ENCODE data around the gene RPL36AL. TPM values are rescaled to one million over a fixed set of nuclear protein-coding genes. Genes with fewer than 3 reads are reported as not detected.
"Not testable (repeated sequence)": the region's sequence is repeated elsewhere in the genome, so short reads cannot be mapped to it uniquely, and the experiment has no call there.

Gene RPL36AL
- total RNA-seq, result 100 to 1,000 TPM; 195 to 213 TPM
- long read RNA-seq, transcript RPL36AL-201 (2 exons, 746 nt), result major isoform, 146 of 162 reads
- long read RNA-seq, partial matches to known transcripts, result 14 of 162 reads
- long read RNA-seq, other reads (novel, unspliced or antisense), result 2 of 162 reads

DNA sequence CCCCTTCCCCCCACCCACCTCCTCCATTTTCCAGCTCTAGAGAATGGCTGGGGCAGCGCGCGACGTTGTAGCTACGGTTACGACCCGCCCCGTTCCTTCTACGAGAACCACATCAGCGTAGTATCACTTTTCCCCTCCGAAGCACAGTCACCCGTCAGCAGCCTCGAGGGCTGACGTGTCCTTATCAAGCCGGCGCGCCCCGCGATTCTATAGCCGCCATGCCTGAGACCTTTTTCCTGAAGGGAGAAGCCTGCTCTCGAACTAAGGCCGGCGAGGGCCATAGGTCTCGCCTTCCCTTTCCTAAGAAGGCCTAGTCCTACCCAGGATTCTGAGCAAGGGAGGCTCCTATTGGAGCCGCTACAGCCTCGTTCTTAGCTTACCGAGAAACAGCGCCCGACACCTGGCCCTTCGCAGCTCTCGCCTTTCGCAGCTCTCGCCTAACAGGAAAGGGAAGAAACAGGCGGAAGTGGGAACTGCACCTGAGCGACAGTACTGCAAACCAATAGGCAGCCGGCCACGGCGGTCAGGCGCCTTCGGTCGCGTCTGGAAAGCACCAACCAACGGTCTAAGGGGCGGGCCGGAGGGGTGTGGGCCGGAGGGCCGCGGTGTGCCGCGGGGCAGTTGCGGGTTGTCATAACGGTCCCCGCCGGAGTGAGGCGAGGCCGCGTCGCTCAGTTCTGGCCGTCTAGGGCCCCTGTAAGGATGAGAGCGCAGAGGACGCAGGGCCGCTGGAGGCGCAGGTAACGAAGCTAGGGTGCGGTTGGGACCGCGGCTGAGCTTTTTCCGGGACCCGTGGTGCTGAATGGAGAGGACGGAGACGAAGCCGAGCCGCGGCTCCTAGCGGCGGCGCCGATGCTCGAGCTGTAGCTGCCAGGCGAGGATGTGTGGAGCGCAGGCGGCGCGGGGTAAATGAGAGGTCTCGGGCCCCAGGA is at the start of gene RPL36AL, which contains the start of gene MGAT2:
Gene RPL36AL, minus strand, starts transcription at position 445 of the 932 bp plus-strand sequence. CDS start 1,522 bp downstream, outside the sequence.
Gene MGAT2, plus strand, starts transcription at position 618 of the 932 bp plus-strand sequence. CDS start 470 bp downstream, outside the sequence.
- peak; percentile 97 to 99 for DNase-seq
- peak; percentile 91 for ATAC-seq
- intact Hi-C loops (cut with DNase I, micrococcal nuclease), result no loop called here

DNA sequence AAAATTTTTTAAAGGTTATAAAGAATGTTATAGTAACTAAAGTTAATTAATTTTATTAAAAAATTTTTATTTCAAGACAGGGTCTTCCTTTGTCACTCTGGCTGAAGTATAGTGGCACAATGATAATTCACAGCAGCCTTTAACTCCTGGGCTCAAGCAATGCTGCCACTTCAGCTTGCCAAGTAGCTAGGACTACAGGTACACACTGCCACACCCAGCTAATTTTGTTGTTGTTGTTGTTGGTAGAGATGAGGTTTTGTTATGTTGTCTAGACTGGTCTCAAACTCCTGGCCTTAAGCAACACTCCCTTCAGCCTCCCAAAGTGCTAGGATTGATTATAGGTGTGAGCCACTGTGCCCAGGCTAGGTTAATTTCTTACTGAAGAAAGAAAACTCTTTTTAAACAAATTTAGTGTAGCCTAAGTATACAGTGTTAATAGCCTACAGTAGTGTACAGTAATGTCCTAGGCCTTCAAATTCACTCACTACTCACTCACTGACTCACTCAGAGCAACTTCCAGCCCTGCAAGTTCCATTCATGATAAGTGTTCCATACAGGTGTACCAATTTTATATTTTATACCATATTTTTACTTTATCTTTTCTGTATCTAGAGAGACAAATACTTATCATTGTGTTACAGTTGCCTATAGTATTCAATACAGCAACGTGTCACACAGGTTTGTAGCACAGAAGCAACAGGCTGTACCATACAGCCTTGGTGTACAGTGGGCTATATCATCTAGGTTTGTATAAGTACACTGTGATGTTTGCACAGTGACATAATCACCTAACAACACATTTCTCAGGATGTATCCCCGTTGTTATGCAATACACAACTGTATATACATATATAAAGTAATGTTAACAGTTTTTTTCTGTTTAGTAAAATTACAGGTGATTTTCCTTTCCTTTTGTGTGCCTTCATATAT is 39.4 kb upstream of the RPL36AL start:
- intact Hi-C loops (cut with DNase I, micrococcal nuclease), result no loop called here
- no peak for DNase-seq
- peak; percentile 96 for ATAC-seq

DNA sequence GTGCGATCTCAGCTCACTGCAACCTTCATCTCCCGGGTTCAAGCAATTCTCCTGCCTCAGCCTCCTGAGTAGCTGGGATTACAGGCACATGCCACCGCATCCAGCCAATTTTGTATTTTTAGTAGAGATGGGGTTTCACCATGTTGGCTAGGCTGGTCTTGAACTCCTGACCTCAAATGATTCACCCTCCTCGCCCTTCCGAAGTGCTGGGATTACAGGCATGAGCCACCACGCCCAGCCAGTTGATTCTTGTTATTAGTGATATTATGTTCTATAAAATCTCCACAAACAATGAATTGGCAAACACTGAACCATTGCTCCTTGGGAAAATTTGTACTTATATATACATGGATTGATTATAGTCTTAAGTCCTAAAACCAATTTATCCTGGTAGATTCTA is 37.1 kb upstream of the RPL36AL start:
- DNase-seq; ATAC-seq; intact Hi-C loops (cut with DNase I, micrococcal nuclease): not testable (repeated sequence)

DNA sequence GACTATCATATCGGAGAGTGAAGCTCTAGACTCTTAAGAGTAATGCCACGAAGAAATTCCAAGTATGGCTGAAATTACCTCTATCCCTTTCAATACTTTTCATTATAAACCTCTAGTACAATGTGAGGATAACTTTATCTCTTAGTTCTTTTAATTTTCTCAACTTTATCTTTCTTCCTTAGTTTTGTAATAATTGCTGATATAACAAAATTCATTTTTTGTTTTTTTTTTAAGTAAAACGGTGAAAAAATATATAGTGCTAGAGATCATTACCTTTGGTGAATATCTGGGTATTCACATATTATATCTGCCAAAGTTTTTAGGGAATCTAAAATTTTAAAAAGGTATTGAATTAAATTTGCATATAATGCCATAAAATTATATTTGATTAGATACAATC is 34.1 kb upstream of the RPL36AL start:
- intact Hi-C loops (cut with DNase I, micrococcal nuclease), result no loop called here
- ATAC-seq (no peak), DNase-seq (no peak)

DNA sequence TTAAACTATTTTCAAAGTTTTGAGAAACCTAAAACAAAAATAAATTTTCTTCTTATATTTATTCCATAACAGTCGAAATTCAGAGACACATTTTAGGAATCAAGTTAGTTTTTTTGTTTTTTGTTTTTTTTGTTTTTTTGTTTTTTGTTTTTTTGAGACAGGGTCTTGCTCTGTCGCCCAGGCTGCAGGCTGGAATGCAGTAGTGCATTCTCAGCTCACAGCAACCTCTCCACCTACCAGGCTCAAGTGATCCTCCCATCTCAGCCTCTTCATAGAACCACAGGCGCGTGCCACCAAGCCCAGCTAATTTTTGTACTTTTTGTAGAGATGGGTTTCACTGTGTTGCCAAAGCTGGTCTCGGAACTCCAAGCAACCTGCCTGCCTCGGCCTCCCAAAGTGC is 33.1 kb upstream of the RPL36AL start:
- ATAC-seq (no peak), DNase-seq (no peak)
- intact Hi-C loops (cut with DNase I, micrococcal nuclease), result no loop called here

DNA sequence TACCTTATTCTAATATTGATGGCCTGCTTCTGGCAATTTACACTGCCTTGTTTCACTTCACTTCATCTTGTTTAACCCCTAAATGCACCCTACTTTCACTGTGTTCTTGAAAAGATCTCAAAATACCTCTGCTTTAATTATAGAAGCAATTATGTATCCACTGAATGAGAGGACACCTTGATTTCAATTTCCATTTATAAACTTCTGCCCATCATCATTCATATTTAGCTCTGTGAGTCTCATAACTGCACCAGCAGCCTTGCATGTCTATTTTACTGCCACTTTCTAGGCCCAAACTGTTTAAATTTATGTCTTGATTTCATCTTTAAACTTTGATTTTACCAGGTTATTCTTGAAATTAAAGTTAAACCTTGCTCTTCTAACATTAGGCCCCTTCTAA is 21.7 kb upstream of the RPL36AL start:
- DNase-seq (no peak), ATAC-seq (no peak)
- intact Hi-C loops (cut with DNase I, micrococcal nuclease), result no loop called here

DNA sequence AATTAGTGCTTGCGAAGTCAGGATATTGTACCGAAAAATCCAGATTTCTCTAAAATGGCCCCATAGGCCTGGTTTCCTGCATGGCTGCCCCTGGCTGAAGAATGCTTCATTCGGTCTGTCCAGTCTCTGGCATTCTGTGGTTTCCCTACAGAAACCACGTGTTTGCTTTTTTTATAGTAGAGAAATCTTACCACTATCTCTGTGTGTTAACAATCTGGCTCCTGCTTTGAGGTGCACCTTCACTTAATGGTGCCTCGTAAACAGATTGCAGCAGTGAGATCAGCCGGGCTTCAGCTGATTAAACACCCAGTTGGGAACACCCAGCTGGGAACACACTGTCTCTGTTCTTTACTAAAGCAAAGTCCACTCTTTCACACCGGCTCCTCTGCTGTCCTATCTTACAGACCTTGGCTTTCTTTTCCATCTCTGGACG is 21.3 kb upstream of the RPL36AL start:
- intact Hi-C loops (cut with DNase I, micrococcal nuclease), result no loop called here
- ATAC-seq (peak; percentile 98), DNase-seq (peak; percentile 61 to 88)

DNA sequence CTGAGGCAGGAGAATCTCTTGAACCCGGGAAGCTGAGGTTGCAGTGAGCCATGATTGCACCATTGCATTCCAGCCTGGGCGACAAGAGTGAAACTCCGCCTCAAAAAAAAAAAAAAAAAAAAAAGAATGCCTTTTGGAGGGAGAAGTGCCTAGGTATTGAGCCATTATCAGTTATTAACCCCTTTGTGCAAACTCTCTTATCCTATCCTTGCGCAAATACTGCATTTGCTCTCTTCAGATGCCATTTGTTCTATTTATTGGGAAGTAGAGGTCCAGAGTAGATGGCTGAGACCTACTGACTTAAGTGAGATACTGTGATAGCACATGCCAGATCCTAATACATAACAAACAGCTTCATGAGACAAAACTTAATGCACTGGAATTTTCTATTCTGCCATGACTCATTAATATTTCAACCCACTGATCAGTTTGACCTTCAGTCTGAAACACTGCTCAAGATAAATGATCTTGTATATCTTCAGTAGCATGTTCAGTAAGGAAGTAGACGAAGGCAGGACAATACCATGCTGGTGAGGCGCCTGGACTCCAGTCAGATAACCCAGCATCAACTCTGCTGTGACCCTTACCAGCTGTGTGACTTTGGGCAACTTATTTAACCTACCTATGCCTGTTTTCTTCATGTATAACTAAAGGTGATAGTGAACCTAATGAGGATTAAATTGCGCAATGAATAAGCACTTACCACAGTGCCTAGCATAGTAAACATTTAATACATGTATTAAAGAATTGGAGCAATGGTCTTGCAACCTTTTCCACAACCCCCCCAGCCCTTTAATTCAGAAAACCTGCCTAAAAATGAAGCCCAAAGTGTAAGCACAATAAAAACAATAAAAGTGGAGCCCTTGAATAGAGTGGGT is 20.4 kb upstream of the RPL36AL start:
- no peak for ATAC-seq
- DNase-seq, result no peak
- intact Hi-C loops (cut with DNase I, micrococcal nuclease), result no loop called here

DNA sequence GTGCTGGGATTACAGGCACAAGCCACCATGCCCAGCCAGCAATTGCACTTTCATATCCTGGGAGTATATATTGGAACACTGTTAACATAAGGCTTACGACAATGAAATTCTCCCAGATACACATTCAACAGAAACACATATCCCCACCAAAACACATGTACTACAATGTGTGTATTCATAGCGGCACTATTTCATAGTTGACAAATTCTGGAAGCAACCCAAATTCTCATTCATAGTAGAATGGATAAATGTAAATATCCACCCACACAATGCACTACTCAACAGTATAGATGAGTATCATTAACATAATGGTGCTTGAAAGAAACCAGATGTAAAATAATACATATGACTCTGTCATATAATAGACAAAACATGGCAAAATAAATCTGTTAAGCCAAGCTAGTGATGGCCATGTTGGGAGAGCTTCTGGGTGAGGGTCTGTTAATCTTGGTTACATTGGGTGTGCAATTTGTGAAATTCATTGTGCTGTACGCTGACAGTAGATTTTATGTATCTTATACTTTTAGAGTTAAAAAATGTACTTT is 17.2 kb upstream of the RPL36AL start:
- intact Hi-C loops (cut with DNase I, micrococcal nuclease), result loop anchor here (10.0 kb wide), 1 partner anchor 57 kb away; the partner anchor contains the start of gene KLHDC1 (in 2 of the 2)

DNA sequence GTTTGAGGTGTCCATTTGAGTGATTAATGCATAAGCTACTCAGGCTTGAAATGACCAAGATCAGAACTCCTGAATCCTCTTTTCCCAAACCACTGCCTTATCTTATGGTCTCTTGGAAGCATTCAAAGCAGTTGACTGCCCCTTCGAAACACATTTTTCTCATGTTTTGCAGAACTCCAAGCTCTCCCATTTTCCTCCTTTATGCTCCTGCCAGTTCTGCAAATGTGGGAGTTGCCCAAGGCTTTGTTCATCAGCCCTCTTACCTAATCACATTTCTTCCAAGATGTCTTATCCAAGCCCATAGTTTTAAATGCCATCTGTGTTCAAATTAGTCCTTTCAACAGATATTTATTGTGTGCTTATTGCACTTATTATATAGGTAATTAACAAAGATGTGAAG is 16.4 kb upstream of the RPL36AL start:
- ATAC-seq (no peak), DNase-seq (no peak)
- intact Hi-C loops (cut with DNase I, micrococcal nuclease), result loop anchor here (10.0 kb wide), 1 partner anchor 58 kb away; the partner anchor contains the start of gene KLHDC1 (in 2 of the 2)

More for the DNA sequence above, 17.2 kb upstream of the RPL36AL start:
- ATAC-seq, result no peak
- DNase-seq, result no peak

DNA sequence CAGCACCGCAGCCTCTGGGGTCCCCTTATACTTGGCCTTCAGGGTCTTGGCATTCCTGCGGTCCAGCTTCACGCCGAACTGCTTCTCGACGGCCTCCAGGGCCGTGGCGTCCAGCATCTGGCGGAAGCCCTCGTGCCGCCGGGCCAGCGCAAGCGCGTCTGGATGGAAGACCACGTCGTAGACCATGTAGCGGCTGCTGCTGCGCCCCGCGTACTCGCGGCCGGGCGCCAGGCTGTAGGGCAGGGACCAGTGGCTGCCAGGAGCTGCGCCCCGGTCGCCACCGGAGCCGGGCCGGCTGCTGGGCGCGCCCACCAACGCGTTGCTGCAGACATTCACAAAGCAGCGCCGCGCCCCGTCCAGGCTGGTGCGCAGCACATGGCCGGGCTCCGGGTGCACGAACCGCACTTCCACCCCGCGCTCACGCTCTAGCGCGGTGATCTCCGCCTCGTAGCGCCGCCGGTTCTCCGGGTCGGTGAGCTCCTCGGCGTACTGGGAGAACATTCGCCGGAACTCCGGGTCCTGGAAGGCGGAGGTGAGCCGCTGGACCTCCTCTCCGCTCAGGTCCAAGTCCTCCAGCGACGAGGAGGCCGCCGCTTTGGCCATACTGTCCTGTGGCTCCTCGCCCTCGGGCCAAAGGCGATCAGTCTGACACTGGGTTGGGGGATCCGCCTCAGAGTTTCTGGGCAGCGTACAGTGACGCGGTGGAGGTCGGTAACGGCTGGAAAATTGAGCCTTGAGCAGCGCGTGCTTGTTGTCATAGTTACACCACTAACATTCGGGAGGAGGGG is 14.3 kb upstream of the RPL36AL start, which contains the start of gene DNAAF2:
Gene DNAAF2, minus strand, starts transcription at position 698 of the 788 bp plus-strand sequence. Its CDS starts 95 bp downstream, at position 603.
- peak; percentile 64 for ATAC-seq
- intact Hi-C loops (cut with DNase I, micrococcal nuclease), result loop anchor here (10.0 kb wide), 1 partner anchor 60 kb away; the partner anchor contains the start of gene KLHDC1 (in 2 of the 2)
- DNase-seq, result peak; percentile 72 to 81

DNA sequence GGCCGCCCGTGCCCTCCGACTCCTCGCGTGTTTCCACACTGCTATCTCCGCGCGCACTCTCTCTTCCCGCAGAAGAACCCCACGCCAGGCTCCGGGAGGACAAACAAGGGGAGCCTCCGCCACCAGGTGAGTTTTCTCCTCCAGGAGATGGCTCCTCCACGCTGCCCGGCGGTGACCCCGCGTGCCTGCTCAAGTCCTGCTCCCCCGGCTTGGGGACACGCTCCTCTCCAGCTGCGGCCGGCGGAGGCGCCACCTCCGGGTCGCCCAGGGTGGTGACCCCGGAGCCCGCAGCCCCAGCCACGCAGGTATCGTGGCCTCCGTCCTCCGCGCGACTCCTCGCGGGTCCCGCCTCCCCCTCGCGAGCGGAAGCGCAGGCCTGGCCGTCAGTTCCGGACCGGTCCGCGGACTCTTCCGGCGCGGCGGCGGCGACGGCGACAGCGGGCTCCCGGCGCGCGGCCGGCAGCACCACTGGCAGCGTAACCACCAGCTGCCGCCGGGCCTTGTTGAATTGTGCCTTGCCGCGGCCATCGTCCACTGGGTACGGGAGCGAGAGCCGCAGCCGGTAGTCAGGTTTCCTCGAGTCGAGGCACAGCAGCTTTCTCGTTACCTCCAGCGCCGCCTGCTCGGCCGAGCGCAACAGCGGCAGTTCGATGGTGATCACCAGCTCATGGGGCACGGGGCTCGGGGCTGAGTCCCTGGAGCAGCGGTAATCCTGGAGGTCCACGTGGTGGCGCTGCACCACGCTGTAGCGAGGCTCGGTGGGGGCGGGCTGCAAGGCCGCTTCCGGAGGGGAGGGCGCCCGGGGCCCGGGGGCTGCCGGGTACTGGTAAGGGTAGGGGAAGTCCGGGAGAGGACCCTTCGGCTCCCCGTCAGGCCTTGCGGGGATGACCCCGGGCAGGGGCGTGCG is 13.5 kb upstream of the RPL36AL start:
- intact Hi-C loops (cut with DNase I, micrococcal nuclease), result loop anchor here (10.0 kb wide), 1 partner anchor 61 kb away; the partner anchor contains the start of gene KLHDC1 (in 2 of the 2)
- peak; percentile 93 to 94 for DNase-seq
- peak; percentile 85 for ATAC-seq

DNA sequence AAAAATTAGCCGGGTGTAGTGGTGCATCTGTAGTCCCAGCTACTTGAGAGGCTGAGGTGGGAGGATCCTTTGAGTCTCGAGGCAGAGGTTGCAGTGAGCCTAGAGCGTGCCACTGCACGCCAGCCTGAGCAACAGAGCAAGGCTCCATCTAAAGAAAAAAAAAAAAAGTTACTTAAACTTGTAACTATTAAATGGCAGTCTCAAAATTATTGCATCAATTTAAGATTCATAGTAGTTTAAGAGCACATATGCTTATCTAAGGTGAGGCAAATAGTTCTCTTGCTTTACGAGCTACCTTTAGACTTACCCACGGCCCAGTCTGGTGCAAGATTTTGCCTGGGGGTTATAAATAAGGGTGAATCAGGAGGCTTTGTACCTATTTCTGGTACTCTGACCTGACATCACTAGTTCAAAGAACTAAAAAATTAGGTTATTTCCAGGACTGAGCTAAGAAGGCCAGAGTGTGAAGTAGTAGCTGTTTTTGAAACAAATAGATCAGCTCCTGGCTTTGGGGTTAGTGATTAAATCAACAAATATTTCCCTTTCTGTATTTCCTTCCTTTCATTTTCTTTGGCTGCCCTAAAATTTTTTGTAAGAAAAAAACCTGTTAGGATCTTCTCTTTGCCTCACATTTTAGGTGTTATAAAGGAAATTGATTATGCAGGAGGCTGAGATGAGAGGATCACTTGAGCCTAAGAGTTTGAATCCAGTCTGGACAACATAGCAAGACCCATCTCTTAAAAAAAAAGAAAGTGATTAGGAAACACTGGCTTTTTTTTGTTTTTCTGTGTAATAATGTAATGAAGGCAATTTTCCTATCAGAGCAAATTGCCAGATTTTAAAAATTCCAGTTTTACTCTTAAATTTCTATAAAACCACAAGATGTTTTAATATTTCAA is 3.8 kb upstream of the RPL36AL start:
- no peak for DNase-seq
- intact Hi-C loops (cut with DNase I, micrococcal nuclease), result no loop called here
- peak; percentile 42 for ATAC-seq

DNA sequence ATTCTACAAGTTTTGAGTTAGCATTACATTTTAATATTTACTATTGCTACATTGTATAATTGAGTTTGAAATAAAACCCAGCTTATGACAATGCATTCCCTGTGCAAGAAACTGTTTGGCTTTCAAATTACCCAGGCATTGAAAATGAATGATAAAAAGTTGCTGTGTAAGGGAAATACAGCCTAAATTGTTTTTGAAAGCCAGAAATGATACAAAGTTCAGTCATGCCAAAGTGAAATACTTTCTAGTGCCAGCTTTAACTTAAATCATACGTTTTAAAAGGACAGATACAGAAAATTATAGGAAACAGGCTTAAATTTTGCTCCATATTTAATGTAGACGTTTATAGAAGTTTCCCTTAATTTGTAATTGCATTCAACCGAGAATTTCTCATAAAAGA is 3.0 kb upstream of the RPL36AL start:
- no peak for ATAC-seq
- intact Hi-C loops (cut with DNase I, micrococcal nuclease), result no loop called here

More for the DNA sequence above, 3.0 kb upstream of the RPL36AL start:
- no peak for DNase-seq

Data from left colon (tissue), 2 donors.